Lower lobe of right lung (tissue), 2 donors: Measurements from ENCODE around the gene RBFOX2. TPM values are rescaled to one million over a fixed set of nuclear protein-coding genes. Genes with fewer than 3 reads are reported as not detected.

ENCODE experiments used
- ATAC-seq, 2 donors: fragments of 200-7000 bp; cut with Tn5 transposase; one replicate each; pipeline ENCODE4 v1.9.1; 2020 to 2022; ENCODE audit warnings: mild to moderate bottlenecking in 2 of 2, moderate library complexity in 2 of 2
- DNase-seq: peaks from one replicate; pipeline ENCODE4 v3.0.0-alpha.2; 2020
- H3K27ac ChIP-seq: fragments of 200-600 bp; one replicate; pipeline ENCODE4 v1.8.0; 2022
- H3K27me3 ChIP-seq: fragments of 200-600 bp; one replicate; pipeline ENCODE4 v1.8.0; 2022; ENCODE audit warnings: low read depth
- H3K36me3 ChIP-seq: fragments of 200-600 bp; one replicate; pipeline ENCODE4 v1.8.0; 2022; ENCODE audit warnings: mild to moderate bottlenecking
- H3K4me1 ChIP-seq: fragments of 200-600 bp; one replicate; pipeline ENCODE4 v1.8.0; 2022
- H3K4me3 ChIP-seq: fragments of 200-600 bp; one replicate; pipeline ENCODE4 v1.8.0; 2022; ENCODE audit warnings: mild to moderate bottlenecking
- H3K9me3 ChIP-seq: fragments of 200-600 bp; one replicate; pipeline ENCODE4 v1.8.0; 2022
- intact Hi-C: fragments of 100-400 bp; cut with DNase I; formaldehyde crosslinking; loops from one replicate; pipeline ENCODE4 v1.11.0; 2022
- total RNA-seq: library from RNA; stranded (reverse); fragmentation: NEBNext Ultra II Directional; extraction: Animal tissue kit (Norgen Biotek cat#: 25700); gene quantifications from one replicate; pipeline ENCODE4 v1.2.1, GENCODE V29; 2021
- TF ChIP-seq, protein P1 (sequence below): fragments of 200-600 bp; IDR thresholded peaks from one replicate; pipeline ENCODE4 v1.8.0; 2022; ENCODE audit warnings: antibody characterized with exemption, mild to moderate bottlenecking
- donor health status: DM: no; HTN: yes; CAD: no; lungs with severe emphysema.

Gene RBFOX2
- total RNA-seq, 1 donor from 2014 or later = 50.1 TPM

DNA sequence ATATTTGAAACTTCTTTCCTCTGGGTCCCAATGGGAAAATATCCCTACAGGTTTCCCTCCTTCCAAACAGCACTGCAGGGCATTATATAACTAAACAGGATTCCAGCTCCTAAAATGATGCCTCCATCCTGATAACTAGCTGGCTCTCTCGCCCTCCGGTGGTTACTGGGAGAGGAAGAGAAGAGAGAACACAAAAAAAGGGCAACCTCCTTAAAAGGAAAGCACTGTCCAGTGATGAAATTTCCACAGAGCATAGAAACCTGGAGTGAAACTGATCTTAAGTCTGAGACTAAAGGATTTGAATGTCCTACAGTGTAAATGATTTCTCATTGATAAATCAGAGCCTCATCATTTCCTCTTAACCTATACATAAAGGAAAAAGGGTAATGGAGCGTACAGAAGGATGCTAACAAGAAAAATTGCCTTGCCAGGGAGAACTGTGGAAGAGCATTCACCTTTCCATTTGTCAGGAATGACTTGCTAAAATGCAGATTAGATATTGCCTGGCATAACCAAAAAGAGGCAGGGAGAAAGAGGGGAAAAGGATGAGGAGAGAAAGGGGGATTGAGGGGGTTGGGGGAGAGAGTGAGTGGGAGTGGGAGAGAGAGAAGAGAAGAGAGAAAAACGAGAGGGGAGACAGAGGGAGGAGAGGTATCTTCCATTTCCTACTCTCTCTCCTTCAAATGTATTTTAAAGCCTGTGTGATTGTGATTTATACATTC lies 189.6 kb downstream of the RBFOX2 start:
- TF ChIP-seq, protein P1, sequence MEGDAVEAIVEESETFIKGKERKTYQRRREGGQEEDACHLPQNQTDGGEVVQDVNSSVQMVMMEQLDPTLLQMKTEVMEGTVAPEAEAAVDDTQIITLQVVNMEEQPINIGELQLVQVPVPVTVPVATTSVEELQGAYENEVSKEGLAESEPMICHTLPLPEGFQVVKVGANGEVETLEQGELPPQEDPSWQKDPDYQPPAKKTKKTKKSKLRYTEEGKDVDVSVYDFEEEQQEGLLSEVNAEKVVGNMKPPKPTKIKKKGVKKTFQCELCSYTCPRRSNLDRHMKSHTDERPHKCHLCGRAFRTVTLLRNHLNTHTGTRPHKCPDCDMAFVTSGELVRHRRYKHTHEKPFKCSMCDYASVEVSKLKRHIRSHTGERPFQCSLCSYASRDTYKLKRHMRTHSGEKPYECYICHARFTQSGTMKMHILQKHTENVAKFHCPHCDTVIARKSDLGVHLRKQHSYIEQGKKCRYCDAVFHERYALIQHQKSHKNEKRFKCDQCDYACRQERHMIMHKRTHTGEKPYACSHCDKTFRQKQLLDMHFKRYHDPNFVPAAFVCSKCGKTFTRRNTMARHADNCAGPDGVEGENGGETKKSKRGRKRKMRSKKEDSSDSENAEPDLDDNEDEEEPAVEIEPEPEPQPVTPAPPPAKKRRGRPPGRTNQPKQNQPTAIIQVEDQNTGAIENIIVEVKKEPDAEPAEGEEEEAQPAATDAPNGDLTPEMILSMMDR = peak; percentile 31
- peaks cover 60% of the 10 kb centered on the region for H3K4me1 ChIP-seq
- intact Hi-C loops = no loop called here

DNA sequence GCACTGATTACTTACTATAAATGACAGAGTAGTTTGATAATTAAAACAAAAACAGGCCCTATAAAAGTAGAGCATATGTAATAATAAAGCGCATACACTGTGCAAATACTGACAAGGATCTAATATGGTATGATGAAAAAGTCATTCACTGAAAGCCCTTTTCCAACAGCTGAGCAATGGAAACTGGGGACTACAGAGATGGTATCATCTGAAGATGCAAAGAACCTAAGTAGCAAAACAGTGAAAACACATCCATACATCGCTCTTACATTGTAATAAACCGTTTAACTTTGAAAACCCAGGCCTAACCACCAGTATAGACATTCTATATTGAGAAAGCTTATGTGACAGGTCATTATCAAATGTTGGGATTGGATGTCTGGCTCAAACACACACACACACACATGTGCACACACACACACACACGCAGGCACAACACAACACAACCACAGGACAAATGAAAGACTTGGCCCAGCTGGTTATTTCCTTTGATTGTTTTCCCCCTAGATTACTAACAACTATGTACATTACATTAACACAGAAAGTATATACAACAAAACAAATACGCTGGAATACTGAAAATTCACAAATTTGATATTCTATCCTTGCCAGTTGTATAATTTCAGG lies 191.4 kb downstream of the RBFOX2 start:
- TF ChIP-seq, protein P1 = no peak
- no peak overlapping the region for H3K4me3 ChIP-seq
- intact Hi-C loops = no loop called here
- no peaks in the 10 kb centered on the region for H3K9me3 ChIP-seq
- no peak for ATAC-seq
- no peak for DNase-seq
- H3K4me1 ChIP-seq = peaks cover 66% of the 10 kb centered on the region
- no peaks in the 10 kb centered on the region for H3K36me3 ChIP-seq
- no peaks in the 10 kb centered on the region for H3K27me3 ChIP-seq
- no peak overlapping the region for H3K27ac ChIP-seq

More for the DNA sequence above, 189.6 kb downstream of the RBFOX2 start:
- H3K36me3 ChIP-seq = no peaks in the 10 kb centered on the region
- peak overlapping the region; percentile 70 for H3K27ac ChIP-seq
- H3K27me3 ChIP-seq = no peaks in the 10 kb centered on the region
- no peak for DNase-seq
- H3K4me3 ChIP-seq = peak overlapping the region; percentile 56
- ATAC-seq = no peak
- H3K9me3 ChIP-seq = no peaks in the 10 kb centered on the region

DNA sequence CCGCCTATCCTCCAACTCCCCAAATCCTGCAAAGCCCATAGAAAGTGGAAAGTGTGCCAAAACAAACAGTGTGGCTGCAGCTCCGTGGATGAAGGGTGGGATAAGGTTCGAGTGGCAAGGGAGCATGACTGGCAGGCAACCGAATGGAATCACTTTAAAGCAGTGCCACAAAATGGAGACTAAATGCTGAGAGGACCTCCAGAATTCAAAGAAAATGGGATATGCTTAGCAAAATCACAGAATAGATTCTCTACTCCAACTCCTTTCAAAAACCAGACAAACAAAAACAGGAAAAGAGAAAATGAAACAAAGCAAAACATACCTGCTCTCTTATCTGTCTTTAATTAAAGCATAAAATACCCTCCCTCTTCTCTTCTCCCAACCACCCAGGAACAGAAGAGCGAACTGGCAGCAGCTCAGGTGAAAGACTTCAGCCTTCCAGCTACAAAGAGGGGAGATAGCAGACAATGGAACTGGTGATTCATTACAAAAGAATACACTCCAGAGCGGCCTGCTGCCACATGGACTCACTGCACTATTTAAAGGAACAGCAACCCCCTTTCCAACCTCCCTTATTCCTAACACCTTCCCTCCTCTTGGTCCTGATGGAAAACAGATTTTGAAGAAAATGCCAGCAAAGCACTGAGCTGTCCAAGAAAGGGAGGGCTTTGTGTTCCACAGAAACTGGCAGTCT lies 192.5 kb downstream of the RBFOX2 start:
- DNase-seq = no peak
- peak overlapping the region; percentile 69 for H3K27ac ChIP-seq
- peaks cover 66% of the 10 kb centered on the region for H3K4me1 ChIP-seq
- no peaks in the 10 kb centered on the region for H3K27me3 ChIP-seq
- H3K9me3 ChIP-seq = no peaks in the 10 kb centered on the region
- H3K4me3 ChIP-seq = peak overlapping the region; percentile 46
- peak; percentile 53 to 80 for ATAC-seq
- TF ChIP-seq, protein P1 = no peak
- intact Hi-C loops = no loop called here
- no peaks in the 10 kb centered on the region for H3K36me3 ChIP-seq

DNA sequence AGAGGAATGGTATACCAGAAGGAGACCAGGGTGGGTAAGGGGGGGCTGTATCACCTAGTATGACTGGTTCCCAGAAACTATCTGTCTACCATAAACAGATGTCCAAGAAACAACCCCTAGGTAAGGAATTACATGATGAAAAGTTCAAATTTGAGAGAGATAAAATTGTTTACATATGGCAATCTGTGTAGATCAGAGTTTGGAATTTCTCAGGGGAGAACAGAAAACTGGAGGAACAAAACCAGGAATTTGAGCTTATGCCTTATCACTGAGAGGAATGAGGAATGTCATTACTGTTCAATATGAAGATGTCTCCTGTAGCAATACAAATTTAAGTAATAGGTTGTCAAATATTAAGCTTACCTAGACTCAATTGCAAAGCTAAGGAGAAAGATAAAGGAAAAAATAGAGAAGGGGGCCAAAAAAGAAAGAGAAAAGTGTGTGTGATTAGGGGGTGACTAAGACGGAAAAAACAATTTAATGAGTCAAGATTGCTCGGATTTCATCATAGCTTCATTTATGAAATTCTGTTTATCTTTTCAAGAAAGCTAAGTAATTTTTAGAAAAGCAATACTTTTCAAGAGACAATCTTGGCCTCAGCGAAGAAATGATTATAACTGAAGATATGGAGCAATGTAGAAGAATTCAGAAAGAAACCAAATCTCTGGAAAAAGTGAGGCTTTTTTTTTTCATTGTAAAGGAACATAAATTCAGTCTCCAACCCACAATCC lies 193.2 kb downstream of the RBFOX2 start:
- no peaks in the 10 kb centered on the region for H3K36me3 ChIP-seq
- DNase-seq = no peak
- H3K27ac ChIP-seq = peak overlapping the region; percentile 69
- TF ChIP-seq, protein P1 = no peak
- intact Hi-C loops = no loop called here
- H3K4me3 ChIP-seq = peak overlapping the region; percentile 46
- no peak for ATAC-seq
- peaks cover 66% of the 10 kb centered on the region for H3K4me1 ChIP-seq
- H3K27me3 ChIP-seq = no peaks in the 10 kb centered on the region
- H3K9me3 ChIP-seq = no peaks in the 10 kb centered on the region

DNA sequence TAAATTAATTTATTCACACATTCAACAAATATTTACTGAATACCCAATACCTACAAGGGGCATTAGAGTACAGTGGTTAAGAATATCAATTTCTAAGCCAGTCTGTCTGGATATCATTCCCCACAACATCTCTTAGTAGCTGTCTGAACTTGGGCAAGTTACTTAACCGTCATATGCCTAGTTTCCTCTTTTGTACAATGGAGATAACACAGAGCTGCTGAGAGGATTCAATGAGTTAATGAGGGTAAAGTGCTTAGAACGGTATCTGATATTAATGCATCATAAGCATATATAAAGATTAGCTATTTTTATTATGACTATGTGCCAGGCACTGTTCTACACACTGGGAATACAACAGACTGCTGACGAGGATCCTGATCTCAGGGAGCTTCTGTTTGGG lies 194.6 kb downstream of the RBFOX2 start:
- no peaks in the 10 kb centered on the region for H3K36me3 ChIP-seq
- intact Hi-C loops = no loop called here
- TF ChIP-seq, protein P1 = no peak
- H3K9me3 ChIP-seq = no peaks in the 10 kb centered on the region
- no peaks in the 10 kb centered on the region for H3K27me3 ChIP-seq
- no peak overlapping the region for H3K27ac ChIP-seq
- H3K4me3 ChIP-seq = no peak overlapping the region
- no peak for DNase-seq
- H3K4me1 ChIP-seq = peaks cover 58% of the 10 kb centered on the region
- no peak for ATAC-seq
